Frontal cortex (tissue), 4 donors: ENCODE data around the gene MTNR1B. TPM values are rescaled to one million over a fixed set of nuclear protein-coding genes. Genes with fewer than 3 reads are reported as not detected.

Experiments used
- DNase-seq, 2 donors: peaks; one replicate each; pipeline ENCODE4 v3.0.0; 2012; ENCODE audit warnings: low spot score in 2 of 2
- FAIRE-seq: peaks from 2 replicates; lab custom pipeline; 2012; peaks lifted over from hg19 to GRCh38; lab: Jason Lieb, UNC
- total RNA-seq: library from RNA; depleted of rRNA; stranded (reverse); fragments of >200 nt; gene quantifications from one replicate; pipeline ENCODE4 v1.2.3, GENCODE V29; 2014
- donor health status: control.
- donor health status: control.
- donor health status: control.

The MTNR1B gene
- total RNA-seq, 1 donor from 2014 or later = not detected

DNA sequence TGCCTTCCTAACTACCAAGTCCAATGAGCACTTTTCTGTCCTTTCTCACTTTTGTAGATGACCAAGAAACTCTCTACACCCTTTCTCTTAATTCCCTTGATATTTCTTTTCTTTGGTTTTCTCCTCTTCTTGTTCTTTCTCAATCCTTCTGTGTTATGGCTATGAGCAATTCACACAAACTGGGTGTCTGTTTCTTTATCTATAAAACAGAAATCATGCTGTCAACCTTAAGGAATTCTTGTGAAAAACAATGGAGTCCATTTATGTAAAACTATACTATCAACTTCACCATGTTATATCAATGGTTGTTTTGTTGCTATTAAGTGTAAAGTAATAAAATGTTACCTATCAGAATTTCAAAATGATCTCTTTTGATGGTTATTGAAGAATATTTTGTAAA lies 7.2 kb downstream of the MTNR1B start:
- DNase-seq (no peak), FAIRE-seq (no peak)

DNA sequence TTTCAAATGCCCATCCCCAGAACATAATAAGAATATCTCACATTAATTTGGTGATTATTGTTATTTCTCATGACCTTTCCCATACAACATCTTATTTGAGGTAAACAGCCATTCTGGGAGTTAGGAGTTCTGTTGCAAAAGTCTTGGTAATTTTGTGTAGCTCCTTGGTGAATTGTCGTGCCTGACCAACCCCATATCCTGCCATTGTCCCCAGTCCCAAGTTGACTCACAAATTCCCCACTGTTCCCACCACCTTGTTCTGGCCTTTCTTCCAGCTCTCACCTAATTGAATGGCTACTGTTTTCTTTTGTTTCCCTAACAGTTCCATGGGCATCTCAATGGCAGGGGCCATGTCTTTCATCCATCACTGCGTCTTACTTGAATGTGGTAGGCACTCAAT lies 8.0 kb downstream of the MTNR1B start:
- FAIRE-seq = no peak

DNA sequence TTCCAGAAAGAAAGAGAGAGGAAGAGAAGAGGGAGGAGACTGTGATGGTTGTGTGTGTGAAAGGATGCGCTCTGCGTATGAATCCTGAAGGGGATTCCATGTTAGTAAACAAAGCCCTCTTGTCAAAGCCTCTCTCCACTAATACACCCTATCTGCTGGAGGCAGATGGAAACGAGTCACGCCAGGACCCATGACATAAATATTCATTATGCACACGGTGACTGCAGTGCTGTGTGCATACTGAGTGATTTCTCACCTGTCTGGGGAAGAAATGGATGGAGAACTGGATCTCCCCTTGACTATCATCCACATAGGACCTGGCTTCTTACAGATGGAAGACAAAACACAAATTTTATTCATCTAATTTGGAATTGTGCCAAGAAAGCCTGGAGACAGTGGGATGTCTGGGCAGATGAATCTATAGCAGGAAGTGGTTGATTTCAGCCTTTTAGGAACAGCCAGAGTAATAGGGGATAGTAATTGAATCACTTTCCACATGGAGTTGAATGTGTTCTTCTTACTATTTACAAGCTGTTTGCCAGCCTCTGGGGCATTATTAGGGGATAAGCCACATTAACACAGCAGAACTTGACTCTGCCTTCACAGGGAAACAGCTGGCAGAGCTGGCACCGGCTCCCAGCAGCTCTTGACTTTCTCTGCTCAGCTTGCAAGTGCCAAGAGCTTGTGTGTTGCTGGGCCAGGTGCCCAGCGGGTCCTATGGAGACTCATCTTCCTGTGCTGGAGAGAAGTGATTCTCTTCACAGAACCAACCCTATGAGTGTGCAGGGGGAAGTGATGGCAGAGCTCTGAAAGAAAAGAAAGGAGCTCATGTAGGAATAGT lies 9.0 kb downstream of the MTNR1B start:
- FAIRE-seq = no peak
- peak in 1 of 2 donors; percentile 24 for DNase-seq

More for the DNA sequence above, 8.0 kb downstream of the MTNR1B start:
- DNase-seq = no peak

DNA sequence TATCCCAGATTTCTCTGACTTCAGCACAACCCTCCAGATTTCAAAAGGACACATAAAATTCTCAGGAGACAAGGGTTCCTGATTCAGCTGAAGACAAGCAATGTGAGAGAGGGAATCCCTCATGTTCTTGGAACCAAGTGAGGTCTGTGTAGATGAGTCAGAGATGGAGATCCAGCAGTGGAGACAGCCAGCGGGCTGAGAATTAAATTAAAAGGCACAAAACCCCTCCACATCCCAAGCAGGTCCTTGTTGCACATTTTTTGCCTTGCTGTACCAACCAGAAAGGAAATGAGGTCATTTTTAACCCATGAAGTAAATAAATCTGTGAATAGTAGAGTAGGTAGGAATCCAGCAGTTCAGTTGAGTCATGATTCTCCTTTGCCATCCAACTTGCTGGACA lies 9.7 kb downstream of the MTNR1B start:
- no peak for FAIRE-seq
- DNase-seq = no peak

DNA sequence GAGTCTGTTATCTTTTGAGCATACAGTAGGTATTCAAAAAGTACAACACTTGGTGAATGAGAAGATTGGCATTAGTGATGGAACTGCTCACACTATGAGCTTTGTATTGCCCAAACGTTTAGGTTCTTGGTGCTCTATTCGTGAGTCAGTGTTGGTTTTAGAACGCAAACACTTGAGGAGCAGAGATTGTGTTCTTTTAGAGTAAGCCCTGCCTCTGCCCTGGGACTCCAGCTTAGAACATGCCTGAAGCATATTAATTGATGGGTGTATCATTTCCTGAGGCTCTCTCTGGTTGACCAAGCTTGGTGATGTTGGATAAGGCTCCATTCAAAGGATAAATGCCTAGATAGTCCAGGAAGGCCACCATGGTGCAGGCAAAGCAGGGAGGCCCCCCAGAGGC lies 10.9 kb downstream of the MTNR1B start:
- DNase-seq (no peak), FAIRE-seq (no peak)

DNA sequence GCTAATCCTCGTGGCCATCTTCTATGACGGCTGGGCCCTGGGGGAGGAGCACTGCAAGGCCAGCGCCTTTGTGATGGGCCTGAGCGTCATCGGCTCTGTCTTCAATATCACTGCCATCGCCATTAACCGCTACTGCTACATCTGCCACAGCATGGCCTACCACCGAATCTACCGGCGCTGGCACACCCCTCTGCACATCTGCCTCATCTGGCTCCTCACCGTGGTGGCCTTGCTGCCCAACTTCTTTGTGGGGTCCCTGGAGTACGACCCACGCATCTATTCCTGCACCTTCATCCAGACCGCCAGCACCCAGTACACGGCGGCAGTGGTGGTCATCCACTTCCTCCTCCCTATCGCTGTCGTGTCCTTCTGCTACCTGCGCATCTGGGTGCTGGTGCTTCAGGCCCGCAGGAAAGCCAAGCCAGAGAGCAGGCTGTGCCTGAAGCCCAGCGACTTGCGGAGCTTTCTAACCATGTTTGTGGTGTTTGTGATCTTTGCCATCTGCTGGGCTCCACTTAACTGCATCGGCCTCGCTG lies 12.1 kb downstream of the MTNR1B start:
- DNase-seq (no peak), FAIRE-seq (no peak)

DNA sequence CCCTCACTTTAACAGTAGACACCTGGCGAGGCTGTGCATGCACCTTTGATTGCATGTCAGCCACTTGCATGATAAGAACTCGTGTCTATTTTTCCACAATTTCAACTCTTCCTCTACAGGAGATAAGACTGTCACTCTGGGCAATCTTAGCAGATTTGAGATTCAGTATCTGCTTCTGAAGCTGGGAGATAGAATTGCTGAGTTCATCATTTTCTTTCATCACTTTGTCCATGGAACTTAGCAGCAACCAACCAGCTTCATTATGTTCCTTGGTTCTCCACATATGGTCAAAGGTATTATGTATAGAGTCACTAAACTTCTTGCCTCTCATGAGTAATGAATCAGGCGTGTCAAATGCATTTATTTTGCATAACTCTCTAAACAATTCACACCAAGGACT lies 17.1 kb downstream of the MTNR1B start:
- no peak for DNase-seq
- no peak for FAIRE-seq

DNA sequence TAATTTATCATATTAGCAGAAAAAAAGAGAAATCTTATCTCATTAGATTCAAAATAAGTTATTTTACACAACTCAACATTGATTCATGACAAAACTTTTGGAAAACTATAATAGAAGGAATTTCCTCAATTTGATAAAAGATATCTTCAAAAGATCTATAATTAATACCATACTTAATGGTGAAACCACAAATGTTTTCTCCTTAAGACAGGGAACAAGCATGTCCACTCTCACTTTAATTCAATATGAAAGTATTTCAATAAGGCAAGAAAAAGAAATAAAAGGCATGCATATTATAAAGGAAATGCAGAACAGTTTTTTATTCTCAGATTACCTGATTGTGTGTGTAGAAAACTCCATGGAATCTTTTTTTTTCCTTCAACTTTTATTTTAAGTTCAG lies 23.6 kb downstream of the MTNR1B start:
- FAIRE-seq (peak; percentile 57), DNase-seq (no peak)

DNA sequence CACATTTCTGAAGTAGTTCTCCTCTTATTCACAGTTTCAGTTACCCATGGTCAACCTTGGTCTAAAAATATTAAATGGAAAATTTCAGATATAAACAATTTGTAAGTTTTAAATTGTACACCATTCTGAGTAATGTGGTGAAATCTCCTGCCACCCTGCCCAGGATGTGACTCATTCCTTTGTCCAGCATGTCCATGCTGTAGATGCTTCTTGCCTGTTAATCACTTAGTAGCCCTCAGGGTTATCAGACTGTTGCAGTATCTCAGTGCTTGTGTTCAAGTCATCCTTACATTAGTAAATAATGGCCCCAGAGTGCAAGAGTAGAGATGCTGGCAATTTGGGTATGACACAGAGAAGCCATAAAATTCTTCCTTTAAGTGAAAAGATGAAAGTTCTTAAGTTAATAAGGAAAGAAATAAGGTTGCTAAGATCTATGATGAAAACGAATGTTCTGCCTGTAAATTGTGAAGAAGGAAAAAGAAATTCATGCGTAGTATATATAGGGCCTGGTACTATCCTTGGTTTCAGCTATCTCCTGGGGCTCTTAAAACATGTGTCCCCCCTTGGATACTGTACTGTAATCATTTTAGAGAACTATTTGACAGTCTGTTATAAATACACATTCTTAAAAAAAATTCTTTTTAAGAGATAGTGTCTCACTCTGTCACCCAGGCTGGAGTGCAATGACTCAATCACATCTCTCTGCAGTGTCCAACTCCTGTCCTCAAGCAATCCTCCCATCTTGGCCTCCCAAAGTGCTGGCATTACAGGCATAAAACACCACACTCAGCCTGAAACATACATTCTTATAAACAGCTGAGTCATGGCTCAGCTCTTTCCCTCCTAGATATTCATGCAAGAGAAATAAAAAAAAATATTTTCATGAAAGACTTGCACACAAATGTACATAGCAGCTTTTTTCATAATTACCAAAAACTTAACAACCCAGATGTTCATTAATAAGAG lies 31.3 kb downstream of the MTNR1B start:
- DNase-seq (no peak), FAIRE-seq (no peak)

DNA sequence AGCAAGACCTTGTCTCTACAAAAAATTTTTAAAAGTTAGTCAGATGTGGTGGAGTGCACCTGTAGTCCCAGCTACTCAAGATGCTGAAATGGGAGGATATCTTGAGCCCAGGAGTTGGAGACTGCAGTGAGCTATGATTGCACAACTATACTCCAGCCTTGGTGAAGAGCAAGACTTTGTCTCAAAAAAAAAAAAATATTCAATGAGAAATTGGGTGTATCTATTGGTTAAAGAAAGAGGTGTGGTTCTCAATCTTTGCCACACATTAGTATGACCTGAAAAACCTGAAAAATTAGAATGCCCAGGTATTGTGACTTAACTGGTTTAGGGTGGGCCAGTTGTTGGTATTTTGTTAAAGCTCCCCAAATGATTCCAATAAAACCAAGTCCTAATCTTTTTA lies 32.4 kb downstream of the MTNR1B start:
- FAIRE-seq (no peak), DNase-seq (no peak)

DNA sequence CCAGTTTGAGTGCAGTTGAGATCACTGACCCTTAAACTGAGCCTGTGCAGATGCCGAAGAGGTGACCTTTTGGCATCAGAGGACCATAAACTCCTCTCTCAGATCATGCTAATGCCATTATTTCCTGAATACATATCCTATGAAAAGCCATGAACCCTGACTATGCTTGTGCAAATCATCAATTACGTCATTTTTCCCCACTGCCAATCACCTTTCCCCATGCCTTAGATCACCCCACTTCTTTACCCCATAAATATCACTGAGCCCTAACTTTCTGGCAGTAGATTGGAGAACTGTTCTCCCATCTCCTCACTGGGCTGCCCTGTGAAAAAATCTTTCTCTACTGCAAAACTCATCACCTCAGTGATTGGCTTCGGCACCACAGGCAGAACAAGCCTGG lies 32.9 kb downstream of the MTNR1B start:
- FAIRE-seq (no peak), DNase-seq (no peak)

DNA sequence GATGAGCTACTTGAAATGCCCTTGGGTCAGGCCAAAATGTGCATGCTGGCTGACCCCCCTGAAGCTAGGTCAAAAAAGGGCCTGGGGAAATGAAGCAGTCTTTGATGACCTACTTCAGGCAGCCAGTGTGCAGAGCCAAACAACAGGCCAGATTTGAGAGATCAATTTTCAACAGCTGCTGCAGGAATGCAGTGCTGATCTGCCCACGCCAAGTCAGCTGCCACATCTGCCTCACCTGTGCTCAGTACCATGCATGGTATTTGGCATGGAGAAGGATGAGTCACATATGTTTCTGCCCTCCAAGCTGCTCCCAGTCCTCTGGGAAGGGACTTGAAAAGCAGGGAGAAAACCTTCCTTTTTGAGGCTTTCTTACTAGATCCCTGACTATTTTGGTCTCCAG lies 35.8 kb downstream of the MTNR1B start:
- no peak for DNase-seq
- no peak for FAIRE-seq

DNA sequence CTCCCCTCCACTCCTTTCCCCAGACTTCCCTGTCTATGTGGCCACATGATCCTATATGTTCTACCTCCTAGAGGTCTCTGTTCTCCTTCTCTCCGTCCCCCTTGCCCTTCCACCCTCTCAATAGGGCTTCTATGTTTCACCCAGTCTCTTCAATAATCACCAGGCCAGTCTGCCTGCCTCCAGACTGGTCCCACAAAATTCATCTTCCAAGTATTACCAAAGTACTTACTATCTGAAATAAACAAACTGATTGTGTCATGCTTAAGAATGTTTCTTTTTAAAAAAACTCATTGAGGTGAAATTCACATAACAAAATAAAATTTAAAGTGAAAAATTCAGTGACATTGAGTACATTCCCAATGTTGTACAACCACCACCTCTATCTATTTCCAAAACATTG lies 44.2 kb downstream of the MTNR1B start:
- DNase-seq (no peak), FAIRE-seq (no peak)

DNA sequence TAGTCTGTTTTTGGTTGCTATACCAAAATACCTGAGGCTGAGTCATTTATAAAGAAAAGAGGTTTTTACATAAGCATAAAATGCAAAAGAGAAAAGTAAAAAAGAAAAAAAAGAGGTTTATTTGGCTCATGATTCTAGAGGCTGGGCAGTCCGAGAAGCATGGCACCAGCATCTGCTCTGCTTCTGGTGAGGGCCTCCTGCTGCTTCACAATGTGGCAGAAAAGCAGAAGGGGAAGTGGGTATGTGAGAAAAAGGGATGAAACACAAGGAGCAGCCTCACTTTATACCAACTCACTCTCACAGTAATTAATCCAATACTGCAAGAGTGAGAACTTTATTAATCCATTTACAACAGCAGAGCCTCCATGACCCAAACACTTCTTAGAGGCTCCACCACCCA lies 47.1 kb downstream of the MTNR1B start:
- no peak for DNase-seq
- no peak for FAIRE-seq

DNA sequence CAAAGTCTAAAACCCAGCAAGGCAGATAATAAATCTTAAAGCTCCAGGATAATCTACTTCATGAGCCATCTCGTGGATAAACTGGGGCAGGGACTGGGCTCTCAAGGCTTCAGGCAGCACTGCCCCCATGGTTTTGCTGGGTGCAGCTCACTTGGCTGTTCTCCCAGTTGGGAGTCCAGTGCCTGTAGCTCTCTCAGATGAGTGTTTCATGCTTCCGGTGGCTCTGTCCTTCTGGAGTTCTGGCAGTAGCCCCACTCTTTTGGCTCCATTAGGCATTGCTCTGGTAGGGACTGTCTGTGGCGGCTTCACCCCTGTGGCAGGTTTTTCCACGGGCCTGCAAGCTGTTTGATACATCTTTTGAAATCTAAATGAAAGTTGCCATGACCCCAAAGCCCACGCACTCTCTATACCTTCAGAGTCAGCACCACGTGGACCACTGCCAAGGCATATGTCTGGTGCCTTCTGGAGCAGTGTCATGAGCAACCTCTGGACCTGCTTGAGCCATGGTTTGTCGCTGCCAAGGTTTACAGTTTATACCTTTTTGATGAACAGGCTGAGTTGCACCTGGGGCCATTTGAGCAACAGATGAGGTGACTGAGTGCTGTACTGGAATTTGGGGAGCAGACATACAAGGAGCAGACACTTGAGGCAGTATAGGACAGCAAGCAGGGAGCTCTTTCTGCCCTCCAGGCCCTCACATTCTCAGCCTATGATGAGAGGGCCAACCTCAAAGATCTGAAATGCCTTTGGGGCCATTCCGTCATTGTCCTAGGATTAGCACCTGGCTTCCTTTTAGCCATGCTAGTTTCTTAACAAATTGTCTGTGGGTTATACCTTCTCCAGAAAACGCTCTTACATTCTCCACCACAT lies 48.6 kb downstream of the MTNR1B start:
- FAIRE-seq (no peak), DNase-seq (no peak)

DNA sequence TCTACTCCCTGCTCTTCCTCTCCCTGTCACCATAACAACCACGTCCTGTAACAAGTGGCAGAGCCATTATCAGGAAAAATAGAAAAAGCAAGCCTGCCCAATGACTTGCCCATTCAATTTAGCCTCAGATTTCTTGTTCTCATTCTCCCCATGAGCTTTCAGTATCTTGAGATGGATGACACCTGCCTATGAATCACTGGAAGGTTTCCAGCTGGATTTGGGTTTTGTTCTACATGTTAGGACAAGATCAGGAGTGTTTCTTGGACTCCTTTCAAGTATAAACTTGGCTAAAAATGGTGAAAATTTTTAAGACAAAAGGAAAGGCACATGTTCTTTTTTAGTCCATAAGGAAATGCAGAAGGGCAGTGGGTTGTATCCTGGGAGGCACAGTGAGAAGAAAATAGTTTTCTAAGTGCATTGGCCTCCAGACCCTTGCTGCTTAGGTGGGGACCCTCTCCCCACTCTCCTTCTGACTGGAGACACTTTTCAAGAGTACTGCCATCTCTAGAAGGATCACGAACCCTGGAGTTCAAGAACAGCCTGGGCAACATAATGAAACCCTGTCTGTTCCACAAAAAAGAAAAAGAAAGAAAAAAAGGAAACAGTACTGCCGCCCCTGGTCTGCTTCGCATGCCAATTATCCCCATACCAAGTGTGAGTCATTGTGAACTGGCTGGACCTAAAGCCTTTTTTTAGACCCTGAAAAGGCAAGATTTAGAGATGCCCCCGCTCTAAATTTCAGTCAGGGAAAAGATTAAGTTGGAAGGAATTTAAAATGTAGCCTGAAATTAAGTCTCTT lies 51.0 kb downstream of the MTNR1B start:
- no peak for DNase-seq
- no peak for FAIRE-seq

DNA sequence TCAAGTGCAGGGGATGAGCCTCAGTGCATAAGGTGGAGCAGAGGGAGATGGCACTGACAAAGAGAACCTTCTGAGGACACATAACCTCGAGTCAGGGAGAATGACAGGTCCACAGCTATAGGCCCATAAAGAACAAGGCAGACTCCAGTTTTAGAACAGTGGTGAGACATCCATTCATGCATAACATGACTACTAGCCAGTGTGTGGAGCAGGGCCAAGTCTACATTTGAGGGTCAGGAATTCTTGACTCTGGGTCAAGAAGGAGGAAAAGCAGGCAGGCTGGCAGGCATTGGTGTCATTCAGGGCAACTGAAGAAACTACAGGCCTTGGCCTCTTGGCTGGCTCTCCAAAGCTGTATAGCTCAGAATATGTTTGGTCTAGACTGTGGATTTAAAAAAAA lies 54.9 kb downstream of the MTNR1B start:
- DNase-seq (no peak), FAIRE-seq (no peak)

DNA sequence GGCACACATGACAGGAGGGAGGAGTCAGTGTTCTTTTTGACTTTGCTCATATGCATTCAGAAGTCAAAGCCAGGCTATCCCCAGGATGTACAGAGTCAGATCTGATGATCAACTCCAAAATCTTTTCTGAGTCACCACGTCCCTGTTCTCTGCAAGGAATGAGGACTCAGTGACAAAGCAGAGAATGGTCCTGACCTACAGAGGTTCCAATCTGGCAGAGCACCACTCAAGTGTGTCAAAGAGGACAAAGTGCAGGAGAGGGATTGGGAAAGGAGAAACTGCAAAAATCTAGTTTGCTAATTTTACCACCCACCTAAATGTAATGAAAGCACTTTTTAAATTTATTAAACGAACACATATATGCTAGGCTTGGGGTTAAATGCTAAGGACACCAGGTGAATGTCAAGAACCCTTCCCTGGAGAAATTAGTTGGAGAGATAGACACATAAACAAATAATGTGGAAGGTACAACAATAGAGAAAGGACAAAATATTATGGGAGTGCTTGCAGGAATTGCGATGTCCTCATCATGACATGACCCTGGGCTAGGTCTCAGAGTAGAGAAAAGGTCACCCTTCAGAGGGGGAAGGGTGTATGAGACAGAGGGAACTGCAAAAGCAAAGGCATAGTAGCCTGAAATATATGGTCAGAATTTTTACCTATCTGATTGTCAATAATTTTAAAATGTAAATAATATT lies 56.3 kb downstream of the MTNR1B start:
- FAIRE-seq (no peak), DNase-seq (no peak)
